Measurements from ENCODE around the gene GINS1. TPM values are rescaled to one million over a fixed set of nuclear protein-coding genes. Genes with fewer than 3 reads are reported as not detected.
"Not testable (repeated sequence)": the region's sequence is repeated elsewhere in the genome, so short reads cannot be mapped to it uniquely, and the experiment has no call there.

GINS1 gene
- total and polyA plus RNA-seq, 11 donors, result 0.15 to 3.1 (median 0.36) TPM

DNA sequence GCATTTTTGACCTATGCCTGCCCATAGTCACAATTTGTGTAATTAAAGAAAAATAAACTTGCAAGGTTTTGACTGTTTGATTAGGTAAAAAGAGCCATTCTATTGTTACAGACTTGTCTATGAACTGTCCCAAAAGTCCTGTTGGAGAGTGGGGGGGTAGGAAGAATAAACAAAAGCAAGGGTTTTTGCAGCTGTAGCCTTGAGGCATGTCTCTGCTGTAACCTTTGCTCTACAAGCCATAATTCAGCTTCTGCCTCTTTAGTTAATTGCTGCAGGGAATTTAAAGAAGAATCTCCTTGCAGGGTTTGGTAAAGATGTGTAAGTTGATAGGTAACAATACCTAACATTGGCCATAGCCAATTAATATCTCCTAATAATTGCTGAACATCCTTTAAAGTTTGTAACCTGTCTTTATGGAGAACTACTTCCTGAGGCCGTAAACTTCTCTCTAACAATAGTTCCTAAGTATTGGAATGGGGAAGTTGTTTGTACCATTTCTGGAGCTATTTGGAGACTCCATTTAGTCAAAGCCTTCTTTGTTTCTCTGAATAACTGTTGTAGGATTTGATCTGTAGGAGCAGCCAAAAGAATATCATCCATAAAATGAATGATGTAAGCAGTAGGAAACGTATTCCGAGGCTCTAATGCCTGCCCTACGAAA is 9.0 kb upstream of the GINS1 start:
- DNase-seq (no peak), ATAC-seq (no peak)
- Histone ChIP-seq H3K27me3 (no peaks in the 10 kb centered on the region), H3K4me1 (peaks cover 0 to 8% (median 0%) of the 10 kb centered on the region in 12 donors), H3K36me3 (no peaks in the 10 kb centered on the region), H3K9me3 (peaks cover 0 to 20% (median 14%) of the 10 kb centered on the region in 12 donors), H3K4me3 (no peak overlapping the region), H3K27ac (no peak overlapping the region)
- TF ChIP-seq, protein P1, sequence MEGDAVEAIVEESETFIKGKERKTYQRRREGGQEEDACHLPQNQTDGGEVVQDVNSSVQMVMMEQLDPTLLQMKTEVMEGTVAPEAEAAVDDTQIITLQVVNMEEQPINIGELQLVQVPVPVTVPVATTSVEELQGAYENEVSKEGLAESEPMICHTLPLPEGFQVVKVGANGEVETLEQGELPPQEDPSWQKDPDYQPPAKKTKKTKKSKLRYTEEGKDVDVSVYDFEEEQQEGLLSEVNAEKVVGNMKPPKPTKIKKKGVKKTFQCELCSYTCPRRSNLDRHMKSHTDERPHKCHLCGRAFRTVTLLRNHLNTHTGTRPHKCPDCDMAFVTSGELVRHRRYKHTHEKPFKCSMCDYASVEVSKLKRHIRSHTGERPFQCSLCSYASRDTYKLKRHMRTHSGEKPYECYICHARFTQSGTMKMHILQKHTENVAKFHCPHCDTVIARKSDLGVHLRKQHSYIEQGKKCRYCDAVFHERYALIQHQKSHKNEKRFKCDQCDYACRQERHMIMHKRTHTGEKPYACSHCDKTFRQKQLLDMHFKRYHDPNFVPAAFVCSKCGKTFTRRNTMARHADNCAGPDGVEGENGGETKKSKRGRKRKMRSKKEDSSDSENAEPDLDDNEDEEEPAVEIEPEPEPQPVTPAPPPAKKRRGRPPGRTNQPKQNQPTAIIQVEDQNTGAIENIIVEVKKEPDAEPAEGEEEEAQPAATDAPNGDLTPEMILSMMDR (IDR thresholded peaks at IDR 0.05), result no peak
- intact Hi-C loops (cut with DNase I), result loop anchor here (2.0 to 10.0 kb wide), 14 partner anchors 61 to 406 kb away; partner anchors contain the start of genes ENTPD6 (in 7 of the 10), APMAP (in 4 of the 10), NANP (in 1 of the 10) and ZNF337 (in 1 of the 10)
- 52 to 67% (median 58%) methylated on average over 4 of the region's 4 CpGs for WGBS, 4 donors

DNA sequence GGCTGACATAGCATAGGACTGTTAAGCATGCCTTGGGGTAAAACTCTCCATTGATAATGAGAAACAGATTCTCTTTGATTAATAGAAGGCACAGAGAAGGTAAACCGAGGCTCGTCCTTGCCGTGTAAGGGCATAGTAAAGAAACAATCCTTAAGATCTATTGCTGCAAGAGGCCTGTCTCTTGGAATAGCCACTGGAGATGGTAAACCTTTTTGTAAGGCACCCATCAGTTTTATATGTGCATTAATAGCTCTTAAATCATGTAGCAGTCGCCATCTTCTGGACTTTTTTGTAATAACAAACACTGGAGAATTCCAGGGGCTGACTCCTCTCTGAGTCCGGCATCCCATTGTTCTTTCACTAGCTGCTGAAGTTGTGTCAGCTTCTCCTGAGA is 8.4 kb upstream of the GINS1 start:
- WGBS, 4 donors, result 12 to 28% (median 18%) methylated on average over 5 of the region's 5 CpGs
- H3K36me3 ChIP-seq, result no peaks in the 10 kb centered on the region
- intact Hi-C loops (cut with DNase I), result loop anchor here (2.0 to 10.0 kb wide), 14 partner anchors 62 to 407 kb away; partner anchors contain the start of genes ENTPD6 (in 7 of the 10), APMAP (in 4 of the 10), NANP (in 1 of the 10) and ZNF337 (in 1 of the 10)
- DNase-seq (peak in 1 of 5 donors; percentile 29), ATAC-seq (peak in 3 of 4 donors; percentile 84 to 88 (median 86))
- H3K9me3 ChIP-seq, result peaks cover 0 to 24% (median 19%) of the 10 kb centered on the region in 12 donors
- peaks cover 0 to 8% (median 0%) of the 10 kb centered on the region in 12 donors for H3K4me1 ChIP-seq
- H3K4me3 ChIP-seq, result no peak overlapping the region
- TF ChIP-seq, protein P1 (IDR thresholded peaks at IDR 0.05), result peak; percentile 45 to 75 (median 63)
- TF ChIP-seq POLR2A (IDR thresholded peaks at IDR 0.05), result no peak
- no peaks in the 10 kb centered on the region for H3K27me3 ChIP-seq
- H3K27ac ChIP-seq, result no peak overlapping the region

DNA sequence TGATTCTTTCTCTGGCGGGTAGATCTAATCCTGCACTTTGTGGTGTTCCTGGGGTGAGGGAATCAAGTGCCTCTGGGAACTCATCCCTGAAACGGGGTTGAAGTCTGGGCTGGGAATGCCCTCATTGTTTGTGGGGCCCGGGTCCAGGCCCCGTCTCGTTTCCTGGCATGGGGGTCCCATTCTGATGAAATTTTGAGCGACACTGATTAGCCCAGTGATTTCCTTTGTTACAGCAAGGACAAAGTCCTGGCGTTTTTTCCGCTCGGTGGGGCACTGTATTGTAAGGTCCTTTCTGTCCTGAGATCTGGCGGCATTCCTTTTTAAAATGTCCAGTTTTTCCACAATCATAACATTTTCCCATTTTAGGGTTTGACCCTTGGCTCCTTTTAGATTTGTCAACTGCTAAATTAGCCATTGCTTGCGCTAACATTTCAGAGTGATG is 7.2 kb upstream of the GINS1 start:
- not testable (repeated sequence) for H3K27ac ChIP-seq, H3K4me3 ChIP-seq, DNase-seq, H3K4me1 ChIP-seq, H3K36me3 ChIP-seq, H3K27me3 ChIP-seq, ATAC-seq
- intact Hi-C loops (cut with DNase I), result loop anchor here in 5 of 10 donors (5.0 to 10.0 kb wide), 5 partner anchors 103 to 408 kb away; partner anchors contain the start of gene APMAP (in 2 of the 5)
- peaks cover 0 to 24% (median 19%) of the 10 kb centered on the region in 12 donors for H3K9me3 ChIP-seq
- 75 to 78% (median 76%) methylated on average over 11 of the region's 11 CpGs for WGBS, 4 donors

DNA sequence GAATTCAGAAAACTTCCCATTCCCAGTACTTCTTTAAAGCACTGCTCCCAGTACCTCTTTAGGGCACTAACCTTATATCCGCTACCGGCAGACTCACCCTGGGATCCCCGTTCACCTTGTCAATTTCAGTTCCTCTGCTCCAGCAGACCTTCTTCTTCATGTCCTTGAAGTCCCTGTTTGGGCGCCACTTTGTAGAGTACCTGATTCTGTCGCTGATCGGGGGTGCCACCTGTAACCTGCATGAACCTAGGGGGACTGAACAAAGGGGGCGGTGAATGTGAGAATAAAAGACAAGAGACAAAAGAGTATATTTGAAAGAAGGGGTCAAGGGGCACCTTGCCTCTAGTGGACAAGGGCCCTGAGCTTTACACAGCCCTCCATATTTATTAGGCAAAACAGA is 4.9 kb upstream of the GINS1 start:
- intact Hi-C loops (cut with DNase I), result loop anchor here in 5 of 10 donors (5.0 to 10.0 kb wide), 5 partner anchors 105 to 410 kb away; partner anchors contain the start of gene APMAP (in 2 of the 5)
- Histone ChIP-seq H3K4me3 (no peak overlapping the region), H3K4me1 (peaks cover 0 to 12% (median 0%) of the 10 kb centered on the region in 12 donors), H3K9me3 (peaks cover 0 to 24% (median 19%) of the 10 kb centered on the region in 12 donors), H3K36me3 (no peaks in the 10 kb centered on the region), H3K27ac (no peak overlapping the region), H3K27me3 (no peaks in the 10 kb centered on the region)
- 95 to 96% (median 96%) methylated on average over 7 of the region's 7 CpGs for whole genome bisulfite sequencing, 4 donors
- no peak for DNase-seq
- no peak for TF ChIP-seq POLR2A (IDR thresholded peaks at IDR 0.05)
- TF ChIP-seq, protein P1 (IDR thresholded peaks at IDR 0.05), result no peak
- no peak for ATAC-seq
